SK-N-SH treated with all-trans-retinoic acid at 6 μM for 48 hours (cell line): Measurements from ENCODE around the gene DYNC2I2.

Experiments
- CSDC2 ChIP-seq: fragments of 250-450 bp; sonication (Bioruptor Pico); IDR thresholded peaks from 2 replicates; pipeline ENCODE4 v1.5.0; 2020; ENCODE audit warnings: mild to moderate bottlenecking, moderate library complexity
- CSRNP3 ChIP-seq: fragments of 250-450 bp; sonication (Bioruptor Pico); IDR thresholded peaks from 2 replicates; pipeline ENCODE4 v1.5.1; 2021; ENCODE audit warnings: mild to moderate bottlenecking, moderate library complexity
- OSR1 ChIP-seq: fragments of 250-450 bp; sonication (Bioruptor Pico); IDR thresholded peaks from 2 replicates; pipeline ENCODE4 v1.8.0; 2022; ENCODE audit warnings: moderate library complexity, mild to moderate bottlenecking, inconsistent platforms
- PATZ1 ChIP-seq: fragments of 250-450 bp; sonication (Bioruptor Pico); IDR thresholded peaks from 2 replicates; pipeline ENCODE4 v1.8.0; 2020; ENCODE audit warnings: mild to moderate bottlenecking, moderate library complexity, borderline replicate concordance
- TSHZ2 ChIP-seq: fragments of 250-450 bp; sonication (Bioruptor Pico); IDR thresholded peaks from 2 replicates; pipeline ENCODE4 v1.5.0; 2020; ENCODE audit warnings: mild to moderate bottlenecking, moderate library complexity
- ZC3H10 ChIP-seq: fragments of 250-450 bp; sonication (Bioruptor Pico); IDR thresholded peaks from 2 replicates; pipeline ENCODE4 v1.5.1; 2021; ENCODE audit warnings: mild to moderate bottlenecking, moderate library complexity
- ZFP30 ChIP-seq: fragments of 450-650 bp; formaldehyde crosslinking; IDR thresholded peaks from 2 replicates; pipeline ENCODE4 v1.5.0; 2022; ENCODE audit warnings: mild to moderate bottlenecking, moderate library complexity
- ZNF565 ChIP-seq: fragments of 450-650 bp; formaldehyde crosslinking; conservative IDR thresholded peaks from 2 replicates; pipeline ENCODE4 v1.5.0; 2020; ENCODE audit warnings: low read depth, mild to moderate bottlenecking, moderate library complexity
- ZNF70 ChIP-seq: fragments of 450-650 bp; formaldehyde crosslinking; IDR thresholded peaks from 2 replicates; pipeline ENCODE4 v1.5.0; 2020; ENCODE audit warnings: mild to moderate bottlenecking, moderate library complexity

- no peak for TF ChIP-seq ZFP30 (CRISPR knock-in tag)
- no peak for TF ChIP-seq OSR1 (CRISPR knock-in tag)
- no peak for TF ChIP-seq ZNF565
- TF ChIP-seq PATZ1, result no peak
- no peak for TF ChIP-seq TSHZ2 (CRISPR knock-in tag)
- no peak for TF ChIP-seq CSDC2 (CRISPR knock-in tag)
- TF ChIP-seq CSRNP3 (CRISPR knock-in tag), result no peak
- TF ChIP-seq ZNF70, result no peak
- TF ChIP-seq ZC3H10 (CRISPR knock-in tag), result no peak
Measured at GRCh38 chr9:128683340-128684064, 26.9 kb upstream of the DYNC2I2 start.
